GOT3 (cell line): ENCODE data around the gene SPDYC.
A peak's percentile ranks its signal among the peaks of the same experiment; 100 is the strongest.
"Not testable (repeated sequence)": the region's sequence is repeated elsewhere in the genome, so short reads cannot be mapped to it uniquely, and the experiment has no call there.

Experiments used
- DNase-seq: peaks from one replicate; lab custom pipeline; 2025; ENCODE audit warnings: mixed read lengths; lab: John Stamatoyannopoulos, UW

SPDYC gene

GRCh38 chr11:65169164-65169641, 830 bp upstream of the SPDYC start:
- no peak for DNase-seq

- no peak for DNase-seq
These were observed 2.6 kb downstream of the SPDYC start for GRCh38 chr11:65172600-65172999.

GRCh38 chr11:65174571-65175010, 4.6 kb downstream of the SPDYC start:
- not testable (repeated sequence) for DNase-seq

GRCh38 chr11:65180877-65181568, 11.0 kb downstream of the SPDYC start:
- DNase-seq: no peak

- peak; percentile 5 for DNase-seq
These were observed 11.7 kb downstream of the SPDYC start, which contains the start of gene CAPN1 for GRCh38 chr11:65181569-65182257. CAPN1 (plus strand) TSS chr11:65181928; CDS start chr11:65182702, 774 bp downstream.

- DNase-seq: no peak
These were observed 12.5 kb downstream of the SPDYC start for GRCh38 chr11:65182258-65183170.

- no peak for DNase-seq
These were observed 13.3 kb downstream of the SPDYC start for GRCh38 chr11:65183201-65183891.

- no peak for DNase-seq
These were observed 14.1 kb downstream of the SPDYC start for GRCh38 chr11:65184146-65184545.

- no peak for DNase-seq
These were observed 15.1 kb downstream of the SPDYC start for GRCh38 chr11:65185171-65185570.

GRCh38 chr11:65185869-65186341, 15.9 kb downstream of the SPDYC start:
- no peak for DNase-seq

GRCh38 chr11:65186701-65187100, 16.7 kb downstream of the SPDYC start:
- no peak for DNase-seq

GRCh38 chr11:65187146-65187675, 17.2 kb downstream of the SPDYC start:
- DNase-seq: no peak

- no peak for DNase-seq
These were observed 18.0 kb downstream of the SPDYC start for GRCh38 chr11:65187971-65188461.

- DNase-seq: no peak
These were observed 18.5 kb downstream of the SPDYC start for GRCh38 chr11:65188486-65188885.

- DNase-seq: no peak
These were observed 19.2 kb downstream of the SPDYC start for GRCh38 chr11:65189191-65189590.

- DNase-seq: no peak
These were observed 24.5 kb downstream of the SPDYC start for GRCh38 chr11:65194564-65194963.

GRCh38 chr11:65204143-65204542, 34.1 kb downstream of the SPDYC start:
- no peak for DNase-seq

GRCh38 chr11:65204646-65205601, 34.9 kb downstream of the SPDYC start:
- DNase-seq: no peak

- DNase-seq: no peak
These were observed 35.6 kb downstream of the SPDYC start for GRCh38 chr11:65205602-65205967.

GRCh38 chr11:65206441-65206841, 36.4 kb downstream of the SPDYC start:
- DNase-seq: no peak
